Central memory CD8-positive, alpha-beta T cell (primary cell): ENCODE data around the gene SRXN1.

Source experiments
- ATAC-seq: fragments of 150-1000 bp; cut with Tn5 transposase; replicated peaks from 2 replicates; pipeline ENCODE4 v1.10.0; 2022; ENCODE audit warnings: mild to moderate bottlenecking, moderate FRiP score, moderate number of reproducible peaks; ENCODE audit not compliant: poor library complexity, severe bottlenecking; ENCODE audit errors: extremely low read depth
- DNase-seq, 2 donors: peaks; one replicate each; pipeline ENCODE4 v3.0.0; 2021; ENCODE audit warnings: low spot score in 2 of 2
- H3K27ac Mint-ChIP-seq: one replicate; pipeline ENCODE4 v1.8.0; 2022; ENCODE audit warnings: low read depth, mild to moderate bottlenecking, moderate library complexity, mixed read lengths
- H3K27me3 Mint-ChIP-seq: one replicate; pipeline ENCODE4 v1.8.0; 2022; ENCODE audit warnings: mixed read lengths
- H3K36me3 Mint-ChIP-seq: one replicate; pipeline ENCODE4 v1.8.0; 2022; ENCODE audit warnings: mild to moderate bottlenecking, moderate library complexity, mixed read lengths; ENCODE audit not compliant: insufficient read depth
- H3K4me1 Mint-ChIP-seq: one replicate; pipeline ENCODE4 v1.8.0; 2022; ENCODE audit warnings: mixed read lengths
- H3K4me3 Mint-ChIP-seq: one replicate; pipeline ENCODE4 v1.8.0; 2022; ENCODE audit warnings: mild to moderate bottlenecking, moderate library complexity, mixed read lengths
- H3K9me3 Mint-ChIP-seq: one replicate; pipeline ENCODE4 v1.8.0; 2022; ENCODE audit warnings: mixed read lengths

Gene SRXN1

GRCh38 chr20:661474-662270 lies 8.7 kb upstream of the SRXN1 start:
- Mint-ChIP-seq H3K27me3 (peaks cover 84% of the 10 kb centered on the region), H3K9me3 (no peaks in the 10 kb centered on the region), H3K36me3 (peaks cover 3% of the 10 kb centered on the region)

GRCh38 chr20:658731-659291 lies 5.8 kb upstream of the SRXN1 start:
- no peak for DNase-seq
- H3K27ac Mint-ChIP-seq: no peak overlapping the region
- peaks cover 57% of the 10 kb centered on the region for H3K27me3 Mint-ChIP-seq
- no peak overlapping the region for H3K4me3 Mint-ChIP-seq
- H3K36me3 Mint-ChIP-seq: peaks cover 3% of the 10 kb centered on the region
- ATAC-seq: no peak
- H3K4me1 Mint-ChIP-seq: peaks cover 15% of the 10 kb centered on the region
- H3K9me3 Mint-ChIP-seq: no peaks in the 10 kb centered on the region

More at GRCh38 chr20:661474-662270, 8.7 kb upstream of the SRXN1 start:
- Mint-ChIP-seq H3K27ac (no peak overlapping the region), H3K4me1 (peaks cover 9% of the 10 kb centered on the region), H3K4me3 (no peak overlapping the region)
- DNase-seq (no peak), ATAC-seq (no peak)

GRCh38 chr20:658202-658601 lies 5.2 kb upstream of the SRXN1 start:
- Mint-ChIP-seq H3K36me3 (peaks cover 3% of the 10 kb centered on the region), H3K27ac (no peak overlapping the region), H3K4me3 (no peak overlapping the region)

DNA sequence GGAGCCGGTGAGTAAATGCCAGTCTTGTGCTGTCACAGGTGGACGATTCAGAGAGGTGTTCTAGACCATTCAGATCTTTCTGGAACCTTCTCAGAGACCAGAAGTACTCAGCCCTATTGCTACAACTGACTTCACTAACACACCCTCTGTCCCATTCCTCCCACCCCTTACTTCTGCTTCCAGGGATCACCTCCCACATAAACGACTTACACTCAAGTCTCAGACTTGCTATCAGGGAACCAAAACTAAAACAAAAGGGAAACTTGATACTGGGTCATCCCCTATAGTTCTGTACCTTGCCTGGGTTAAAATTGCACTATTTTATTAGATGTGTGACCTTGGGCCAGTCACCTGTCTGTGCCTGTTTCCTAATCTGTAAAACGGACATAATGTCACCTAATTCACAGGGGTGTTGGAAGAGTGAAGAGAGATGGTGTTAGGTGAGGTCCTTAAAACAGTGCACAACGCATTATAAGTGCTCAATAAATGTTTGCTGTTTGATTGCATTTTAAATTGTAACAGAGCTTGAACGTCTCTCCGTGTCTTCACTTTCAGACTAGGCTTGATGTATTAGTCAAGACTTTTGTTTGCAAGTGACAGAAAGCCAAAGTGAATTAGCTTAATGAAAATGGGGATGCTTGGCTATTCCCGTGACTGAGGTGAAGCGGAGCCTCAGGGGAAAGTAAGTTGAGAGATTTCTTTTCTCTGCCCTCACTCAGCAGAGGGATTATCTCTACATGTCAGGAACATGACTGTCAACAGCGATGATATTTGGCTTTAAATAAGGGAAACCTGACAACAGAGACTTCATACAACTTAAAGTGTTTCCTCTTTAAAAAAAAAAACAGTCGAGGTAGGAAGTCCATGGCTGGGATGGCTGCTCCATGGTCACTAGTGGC lies 3.0 kb upstream of the SRXN1 start:
- H3K27ac Mint-ChIP-seq: no peak overlapping the region

More at GRCh38 chr20:658202-658601, 5.2 kb upstream of the SRXN1 start:
- DNase-seq (no peak), ATAC-seq (no peak)
- Mint-ChIP-seq H3K27me3 (peaks cover 53% of the 10 kb centered on the region), H3K4me1 (peaks cover 17% of the 10 kb centered on the region), H3K9me3 (no peaks in the 10 kb centered on the region)

DNA sequence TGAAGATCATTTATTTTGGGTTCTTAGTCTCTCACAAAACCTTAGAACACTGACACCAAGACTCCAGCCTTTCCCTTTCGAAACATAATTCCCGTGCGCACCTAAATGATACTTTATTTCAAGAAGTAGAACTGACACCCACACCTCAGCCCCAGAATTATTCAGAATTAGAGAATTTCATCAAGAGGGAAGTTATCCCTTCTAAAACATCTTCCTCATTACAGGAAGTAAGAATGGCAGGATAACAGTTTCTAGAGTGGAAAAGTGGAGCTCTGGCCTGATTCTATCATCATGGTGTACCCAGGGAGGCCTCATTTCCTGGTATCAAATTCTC lies 1.4 kb upstream of the SRXN1 start:
- no peak overlapping the region for H3K27ac Mint-ChIP-seq
- peak overlapping the region; percentile 71 for H3K4me3 Mint-ChIP-seq
- H3K36me3 Mint-ChIP-seq: peaks cover 1% of the 10 kb centered on the region
- no peaks in the 10 kb centered on the region for H3K9me3 Mint-ChIP-seq
- ATAC-seq: no peak
- H3K4me1 Mint-ChIP-seq: peaks cover 40% of the 10 kb centered on the region
- peaks cover 19% of the 10 kb centered on the region for H3K27me3 Mint-ChIP-seq
- no peak for DNase-seq

More for the DNA sequence above, 3.0 kb upstream of the SRXN1 start:
- Mint-ChIP-seq H3K9me3 (no peaks in the 10 kb centered on the region), H3K4me3 (no peak overlapping the region), H3K27me3 (peaks cover 31% of the 10 kb centered on the region), H3K36me3 (peaks cover 1% of the 10 kb centered on the region), H3K4me1 (peaks cover 26% of the 10 kb centered on the region)
- DNase-seq (no peak), ATAC-seq (no peak)

DNA sequence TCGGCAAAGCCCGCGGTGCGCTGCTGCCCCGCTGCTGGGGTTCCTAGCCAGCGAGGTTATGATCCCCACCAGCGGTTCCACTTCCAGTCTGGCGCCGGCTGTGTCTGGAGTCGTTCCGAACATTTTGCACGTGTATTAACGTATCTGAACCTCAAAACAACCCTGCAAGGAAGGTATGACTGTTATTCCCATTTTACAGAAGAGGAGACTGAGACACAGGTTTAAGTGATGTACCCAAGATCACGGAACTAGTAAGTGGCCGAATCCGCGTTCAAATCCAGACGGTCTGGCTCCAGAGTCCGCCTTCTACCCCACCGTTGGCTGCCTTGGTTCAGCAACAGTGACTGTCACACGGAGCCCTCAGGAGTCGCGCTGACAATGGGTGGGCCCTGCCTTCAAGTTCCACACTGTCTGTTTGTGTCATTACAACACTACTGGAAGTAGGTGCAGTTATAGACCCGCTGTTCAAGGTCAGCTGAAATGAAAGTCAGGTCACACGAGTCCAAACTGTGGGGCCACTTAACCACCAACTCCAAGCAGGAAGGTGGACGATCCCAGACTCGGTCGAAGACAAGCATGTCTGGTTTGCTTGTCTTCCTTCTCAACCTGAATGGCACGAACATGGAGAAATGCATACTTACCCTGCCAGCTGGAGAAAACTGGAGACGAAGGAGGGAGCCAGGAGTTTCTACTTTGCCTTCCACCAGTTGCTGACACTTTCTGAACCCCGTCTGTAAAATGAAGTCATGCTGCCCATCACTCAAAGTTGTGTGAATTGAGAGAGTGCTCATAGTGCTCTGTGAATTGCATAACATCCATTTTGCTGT lies 803 bp upstream of the SRXN1 start:
- H3K36me3 Mint-ChIP-seq: peaks cover 1% of the 10 kb centered on the region
- peaks cover 13% of the 10 kb centered on the region for H3K27me3 Mint-ChIP-seq
- H3K4me1 Mint-ChIP-seq: peaks cover 46% of the 10 kb centered on the region
- no peak for ATAC-seq
- peak overlapping the region; percentile 30 for H3K27ac Mint-ChIP-seq
- DNase-seq: no peak
- H3K4me3 Mint-ChIP-seq: peak overlapping the region; percentile 71
- no peaks in the 10 kb centered on the region for H3K9me3 Mint-ChIP-seq

DNA sequence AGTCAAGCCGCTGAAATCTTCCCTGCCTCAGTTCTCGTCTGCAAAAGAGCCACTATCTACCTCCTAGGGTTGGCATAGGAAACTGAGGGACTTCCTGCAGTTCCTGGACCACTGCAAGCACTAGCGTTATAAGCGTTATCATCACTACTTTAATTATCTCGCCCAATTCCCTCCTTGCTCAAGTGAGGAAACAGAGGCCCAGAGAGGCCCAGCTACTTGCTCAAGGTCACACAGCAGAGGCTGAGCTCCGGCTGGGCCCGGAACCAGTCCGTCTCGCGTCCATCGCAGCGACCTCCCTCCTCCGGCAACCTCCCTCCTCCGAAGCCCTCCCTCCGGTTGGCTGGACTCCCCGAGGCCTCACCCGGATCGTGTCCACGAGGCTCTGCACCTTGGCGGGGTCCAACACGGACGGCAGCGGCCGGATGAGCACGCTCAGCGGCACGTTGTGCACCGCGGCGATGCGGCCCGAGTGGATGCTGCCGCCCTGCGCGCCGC lies 338 bp downstream of the SRXN1 start:
- peak; percentile 4 for ATAC-seq
- Mint-ChIP-seq H3K27me3 (peaks cover 2% of the 10 kb centered on the region), H3K36me3 (peaks cover 1% of the 10 kb centered on the region), H3K27ac (peak overlapping the region; percentile 77), H3K4me3 (peak overlapping the region; percentile 85), H3K4me1 (peaks cover 47% of the 10 kb centered on the region), H3K9me3 (no peaks in the 10 kb centered on the region)
- no peak for DNase-seq

GRCh38 chr20:651713-652614 lies 1.0 kb downstream of the SRXN1 start:
- no peaks in the 10 kb centered on the region for H3K9me3 Mint-ChIP-seq
- no peak for ATAC-seq

GRCh38 chr20:650954-651353 lies 2.0 kb downstream of the SRXN1 start:
- Mint-ChIP-seq H3K4me1 (peaks cover 47% of the 10 kb centered on the region), H3K27me3 (no peaks in the 10 kb centered on the region), H3K4me3 (peak overlapping the region; percentile 85), H3K9me3 (no peaks in the 10 kb centered on the region), H3K36me3 (peaks cover 6% of the 10 kb centered on the region), H3K27ac (peak overlapping the region; percentile 77)
- ATAC-seq (no peak), DNase-seq (no peak)

More at GRCh38 chr20:651713-652614, 1.0 kb downstream of the SRXN1 start:
- Mint-ChIP-seq H3K4me1 (peaks cover 47% of the 10 kb centered on the region), H3K4me3 (peak overlapping the region; percentile 85), H3K36me3 (peaks cover 3% of the 10 kb centered on the region), H3K27me3 (no peaks in the 10 kb centered on the region), H3K27ac (peak overlapping the region; percentile 77)
- DNase-seq: no peak

DNA sequence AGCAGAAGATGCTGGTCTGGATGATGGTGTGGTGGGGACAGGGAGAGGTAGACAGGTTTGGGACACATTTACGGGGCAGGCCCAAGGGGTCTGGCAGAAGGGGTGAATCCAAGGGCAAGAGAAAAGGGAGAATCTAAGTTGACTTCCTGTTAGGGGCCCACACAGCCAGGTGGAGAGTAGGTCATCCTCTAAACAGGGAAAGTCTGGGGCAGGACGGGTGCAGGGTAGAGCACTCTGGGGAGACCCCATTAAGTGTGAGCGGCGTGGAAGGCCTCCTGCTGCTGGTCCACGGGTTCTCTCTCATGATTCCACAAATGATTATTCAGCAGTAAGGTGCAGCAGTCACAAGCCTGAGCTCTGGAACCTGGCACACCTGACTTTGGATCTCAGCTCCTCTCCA lies 2.7 kb downstream of the SRXN1 start:
- no peaks in the 10 kb centered on the region for H3K27me3 Mint-ChIP-seq
- peaks cover 47% of the 10 kb centered on the region for H3K4me1 Mint-ChIP-seq
- H3K36me3 Mint-ChIP-seq: peaks cover 9% of the 10 kb centered on the region
- DNase-seq (no peak), ATAC-seq (no peak)
- H3K27ac Mint-ChIP-seq: peak overlapping the region; percentile 67
- peak overlapping the region; percentile 85 for H3K4me3 Mint-ChIP-seq
- no peaks in the 10 kb centered on the region for H3K9me3 Mint-ChIP-seq

- H3K4me3 Mint-ChIP-seq: no peak overlapping the region
- H3K4me1 Mint-ChIP-seq: peaks cover 35% of the 10 kb centered on the region
- H3K9me3 Mint-ChIP-seq: no peaks in the 10 kb centered on the region
- H3K27me3 Mint-ChIP-seq: peaks cover 12% of the 10 kb centered on the region
- H3K27ac Mint-ChIP-seq: no peak overlapping the region
- DNase-seq (no peak), ATAC-seq (no peak)
- H3K36me3 Mint-ChIP-seq: peaks cover 9% of the 10 kb centered on the region
These were observed 5.5 kb downstream of the SRXN1 start for GRCh38 chr20:647479-648019.
